ENCODE results near the gene OR14I1. TPM values are rescaled to one million over a fixed set of nuclear protein-coding genes. Genes with fewer than 3 reads are reported as not detected.

The OR14I1 gene
- total RNA-seq, 1 donor from 2014 or later = not detected

DNA sequence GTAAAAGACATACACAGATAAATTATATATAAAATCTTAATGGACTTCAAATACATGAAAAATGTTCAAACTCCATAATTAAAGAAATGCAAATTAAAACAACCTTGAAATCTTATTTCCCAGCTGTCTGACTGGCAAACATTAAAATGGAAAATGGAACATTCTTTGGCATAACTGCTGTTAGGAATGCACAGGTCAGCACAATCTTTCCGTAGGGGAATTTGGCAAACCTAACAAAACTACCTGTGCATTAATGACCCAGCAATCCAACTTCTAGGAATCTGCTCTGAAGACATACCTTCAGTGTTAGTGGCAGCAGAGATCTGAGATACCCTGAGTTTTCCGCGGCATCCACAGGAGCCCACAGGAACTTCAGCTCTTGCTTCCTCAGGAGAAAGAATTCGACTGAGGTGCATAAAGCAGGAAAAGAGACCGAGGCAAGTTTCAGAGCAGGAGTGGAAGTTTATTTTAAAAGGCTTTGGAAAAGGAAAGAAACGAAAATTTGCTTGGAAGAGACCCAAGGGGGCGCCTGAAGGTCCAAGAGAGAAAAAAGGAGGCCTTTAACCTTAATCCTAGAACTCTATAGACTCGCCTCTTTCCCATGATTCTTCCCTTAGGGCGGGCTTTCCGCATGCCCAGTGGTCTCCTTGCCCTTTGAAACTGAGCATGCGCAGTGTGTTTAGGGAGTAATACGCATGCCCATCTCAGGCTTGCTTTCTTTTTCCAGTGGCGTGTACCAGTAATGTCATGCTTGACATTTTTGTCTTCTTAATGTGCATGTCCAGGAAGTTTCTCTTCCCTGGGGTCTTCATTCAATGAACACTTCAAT, 28.2 kb upstream of the OR14I1 start:
- H3K27me3 Mint-ChIP-seq = no peaks in the 10 kb centered on the region
- H3K4me3 Mint-ChIP-seq = no peak overlapping the region
- H3K27ac Mint-ChIP-seq = no peak overlapping the region
- TF ChIP-seq, protein P1, sequence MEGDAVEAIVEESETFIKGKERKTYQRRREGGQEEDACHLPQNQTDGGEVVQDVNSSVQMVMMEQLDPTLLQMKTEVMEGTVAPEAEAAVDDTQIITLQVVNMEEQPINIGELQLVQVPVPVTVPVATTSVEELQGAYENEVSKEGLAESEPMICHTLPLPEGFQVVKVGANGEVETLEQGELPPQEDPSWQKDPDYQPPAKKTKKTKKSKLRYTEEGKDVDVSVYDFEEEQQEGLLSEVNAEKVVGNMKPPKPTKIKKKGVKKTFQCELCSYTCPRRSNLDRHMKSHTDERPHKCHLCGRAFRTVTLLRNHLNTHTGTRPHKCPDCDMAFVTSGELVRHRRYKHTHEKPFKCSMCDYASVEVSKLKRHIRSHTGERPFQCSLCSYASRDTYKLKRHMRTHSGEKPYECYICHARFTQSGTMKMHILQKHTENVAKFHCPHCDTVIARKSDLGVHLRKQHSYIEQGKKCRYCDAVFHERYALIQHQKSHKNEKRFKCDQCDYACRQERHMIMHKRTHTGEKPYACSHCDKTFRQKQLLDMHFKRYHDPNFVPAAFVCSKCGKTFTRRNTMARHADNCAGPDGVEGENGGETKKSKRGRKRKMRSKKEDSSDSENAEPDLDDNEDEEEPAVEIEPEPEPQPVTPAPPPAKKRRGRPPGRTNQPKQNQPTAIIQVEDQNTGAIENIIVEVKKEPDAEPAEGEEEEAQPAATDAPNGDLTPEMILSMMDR (IDR thresholded peaks at IDR 0.05) = no peak
- intact Hi-C loops (cut with micrococcal nuclease) = no loop called here
- no peak for DNase-seq
- ChIA-PET POLR2A (no interaction called here), CTCF (no interaction called here)
- peaks cover 5% of the 10 kb centered on the region for H3K9me3 Mint-ChIP-seq
- H3K36me3 Mint-ChIP-seq (ENCODE audit: low read depth) = no peaks in the 10 kb centered on the region
- no peak for ATAC-seq (ENCODE audit: low read depth)
- H3K4me1 Mint-ChIP-seq = no peaks in the 10 kb centered on the region

DNA sequence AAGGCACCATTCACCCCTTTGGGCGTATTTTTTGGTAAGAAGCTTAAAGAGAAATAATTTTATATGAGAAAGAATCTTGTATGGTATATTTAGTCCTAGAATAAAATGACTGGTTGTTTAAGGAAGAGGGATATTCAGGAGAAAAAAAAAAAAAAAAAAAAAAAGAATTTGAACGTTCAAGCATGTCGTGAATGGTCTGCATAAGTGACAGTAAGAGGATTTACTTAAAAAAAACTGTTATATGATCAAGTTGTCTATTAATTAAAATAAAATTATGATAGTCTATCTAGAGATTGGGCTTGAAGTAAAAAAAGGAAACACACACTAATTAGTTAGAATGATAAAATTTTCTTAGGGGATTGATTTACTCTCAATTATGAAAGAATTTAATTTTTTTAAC, 11.7 kb upstream of the OR14I1 start:
- ATAC-seq (ENCODE audit: low read depth) = no peak
- intact Hi-C loops (cut with micrococcal nuclease) = no loop called here
- POLR2A ChIA-PET = no interaction called here
- CTCF ChIA-PET = interaction anchor here (0.8 kb wide), 1 partner anchor 16 kb away, joined by 4 read pairs; no protein-coding TSS in a partner anchor
- TF ChIP-seq, protein P1 (IDR thresholded peaks at IDR 0.05) = no peak
- Mint-ChIP-seq H3K9me3 (peaks cover 15% of the 10 kb centered on the region), H3K4me1 (no peaks in the 10 kb centered on the region), H3K36me3 (ENCODE audit: low read depth) (peaks cover 4% of the 10 kb centered on the region), H3K27me3 (peaks cover 3% of the 10 kb centered on the region), H3K4me3 (no peak overlapping the region), H3K27ac (no peak overlapping the region)
- DNase-seq = no peak

DNA sequence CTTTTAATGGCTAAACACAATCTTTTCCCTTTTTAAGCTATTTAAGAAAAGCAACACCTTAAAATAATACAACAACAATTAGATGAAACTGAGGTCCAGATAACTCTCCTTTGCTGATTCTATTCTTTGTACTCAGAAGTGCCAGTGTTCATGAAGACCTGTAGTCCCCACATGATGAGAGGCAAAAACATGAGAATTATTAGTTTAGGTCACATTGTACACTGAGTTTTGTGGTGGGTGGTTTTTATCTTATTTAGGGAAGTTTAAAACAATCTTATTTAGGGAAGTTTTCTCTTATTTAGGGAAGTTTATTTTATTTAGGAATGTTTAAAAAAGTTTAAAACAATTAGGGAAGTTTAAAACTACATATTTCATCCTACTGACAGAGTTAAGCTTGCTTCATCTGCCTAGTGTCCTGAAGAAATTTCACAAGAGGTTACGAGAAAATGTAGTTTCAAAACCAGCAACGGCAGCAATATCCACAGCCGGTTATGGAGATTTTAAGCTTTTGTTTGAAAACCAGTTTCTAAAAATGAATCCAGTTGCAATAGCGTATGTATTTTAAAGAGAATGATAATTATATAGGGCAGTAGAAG, 7.8 kb upstream of the OR14I1 start:
- Mint-ChIP-seq H3K4me3 (no peak overlapping the region), H3K27me3 (peaks cover 3% of the 10 kb centered on the region), H3K4me1 (no peaks in the 10 kb centered on the region), H3K36me3 (ENCODE audit: low read depth) (no peaks in the 10 kb centered on the region), H3K9me3 (peaks cover 5% of the 10 kb centered on the region), H3K27ac (no peak overlapping the region)
- ChIA-PET POLR2A (no interaction called here), CTCF (no interaction called here)
- ATAC-seq (ENCODE audit: low read depth) (no peak), DNase-seq (no peak)
- intact Hi-C loops (cut with micrococcal nuclease) = no loop called here
- TF ChIP-seq, protein P1 (IDR thresholded peaks at IDR 0.05) = no peak

DNA sequence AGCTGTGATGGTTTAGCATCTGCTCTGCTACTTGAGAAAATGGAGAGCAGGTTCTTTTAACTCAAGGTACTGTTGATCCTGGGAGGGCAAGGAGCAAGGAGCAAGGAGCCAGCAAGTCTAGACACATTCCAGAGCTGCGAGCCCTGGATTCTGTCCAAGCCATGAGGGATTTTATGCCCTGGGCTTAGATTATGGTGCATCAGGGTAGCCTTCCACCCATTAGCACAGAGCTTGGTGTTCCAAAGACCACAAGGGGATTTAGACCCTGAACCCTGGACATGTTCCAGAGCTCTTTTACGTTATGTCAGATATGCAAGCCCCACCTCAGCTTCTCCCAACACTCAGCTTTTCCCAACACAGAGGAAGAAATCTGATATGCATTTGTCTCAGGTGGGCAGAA, 2.0 kb upstream of the OR14I1 start:
- H3K9me3 Mint-ChIP-seq = no peaks in the 10 kb centered on the region
- no peaks in the 10 kb centered on the region for H3K36me3 Mint-ChIP-seq (ENCODE audit: low read depth)
- H3K27me3 Mint-ChIP-seq = no peaks in the 10 kb centered on the region
- ATAC-seq (ENCODE audit: low read depth) (no peak), DNase-seq (no peak)
- H3K27ac Mint-ChIP-seq = no peak overlapping the region
- H3K4me3 Mint-ChIP-seq = no peak overlapping the region
- POLR2A ChIA-PET = interaction anchor here (0.9 to 1.2 kb wide), 2 partner anchors 77 to 100 kb away, joined by 4 read pairs; no protein-coding TSS in a partner anchor
- intact Hi-C loops (cut with micrococcal nuclease) = loop anchor here (5.0 kb wide), 1 partner anchor 462 kb away; no protein-coding TSS in a partner anchor
- peaks cover 4% of the 10 kb centered on the region for H3K4me1 Mint-ChIP-seq
- CTCF ChIA-PET = interaction anchor here (0.8 to 3.4 kb wide), 2 partner anchors 44 to 101 kb away, joined by 3 to 45 read pairs; no protein-coding TSS in a partner anchor
- TF ChIP-seq, protein P1 (IDR thresholded peaks at IDR 0.05) = no peak

DNA sequence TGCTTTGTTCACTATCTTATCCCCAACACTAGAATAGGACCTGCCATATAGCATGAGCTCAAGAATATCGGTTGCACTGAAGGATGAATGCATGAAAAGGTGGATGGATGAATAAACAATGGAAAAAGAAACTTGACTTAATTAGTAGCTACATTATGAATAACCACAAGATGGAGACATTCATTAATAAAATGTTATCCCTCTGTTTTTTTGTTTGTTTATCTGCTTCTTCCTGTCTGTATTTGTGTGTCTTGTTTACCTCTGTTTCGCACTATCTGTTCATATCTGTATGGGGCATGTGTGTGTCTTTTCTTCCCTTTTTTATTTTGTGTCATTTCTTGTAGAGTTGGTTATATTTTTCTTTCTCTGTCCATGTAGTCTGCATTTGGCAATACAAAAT, 1.1 kb upstream of the OR14I1 start:
- H3K36me3 Mint-ChIP-seq (ENCODE audit: low read depth) = no peaks in the 10 kb centered on the region
- no peaks in the 10 kb centered on the region for H3K27me3 Mint-ChIP-seq
- intact Hi-C loops (cut with micrococcal nuclease) = loop anchor here (1.0 to 5.0 kb wide), 2 partner anchors 104 to 461 kb away; no protein-coding TSS in a partner anchor
- TF ChIP-seq, protein P1 (IDR thresholded peaks at IDR 0.05) = no peak
- H3K27ac Mint-ChIP-seq = no peak overlapping the region
- no peak overlapping the region for H3K4me3 Mint-ChIP-seq
- DNase-seq (no peak), ATAC-seq (ENCODE audit: low read depth) (no peak)
- peaks cover 4% of the 10 kb centered on the region for H3K4me1 Mint-ChIP-seq
- no peaks in the 10 kb centered on the region for H3K9me3 Mint-ChIP-seq
- ChIA-PET POLR2A (interaction anchor here (0.9 kb wide), 1 partner anchor 123 kb away, joined by 3 read pairs; no protein-coding TSS in a partner anchor), CTCF (interaction anchor here (0.8 to 3.4 kb wide), 5 partner anchors 80 to 105 kb away, joined by 3 to 45 read pairs (median 3); no protein-coding TSS in a partner anchor)

Data from activated B cell treated with CpG ODN at 0.5 μM for 24 hours (primary cell).